B cell (primary cell): Measurements from ENCODE around the gene NME9. TPM values are rescaled to one million over a fixed set of nuclear protein-coding genes. Genes with fewer than 3 reads are reported as not detected.
"Not testable (repeated sequence)": the region's sequence is repeated elsewhere in the genome, so short reads cannot be mapped to it uniquely, and the experiment has no call there.

ENCODE experiments used
- ATAC-seq: fragments of 200-7000 bp; cut with Tn5 transposase; one replicate; pipeline ENCODE4 v1.10.0; 2021; ENCODE audit warnings: low read depth, mild to moderate bottlenecking, moderate number of reproducible peaks, moderate library complexity
- CTCF ChIA-PET: fragments of 350-600 bp; sonication (Branson Sonifier 250); formaldehyde crosslinking; loops from one replicate; lab custom pipeline; 2021; ENCODE audit warnings: antibody characterized with exemption, inconsistent platforms; lab: Charles Lee
- POLR2A ChIA-PET: fragments of 350-600 bp; sonication (Branson Sonifier 250); formaldehyde crosslinking; loops from one replicate; lab custom pipeline; 2021; ENCODE audit warnings: antibody characterized with exemption; lab: Charles Lee
- DNase-seq: peaks from one replicate; pipeline ENCODE4 v3.0.0; 2013
- H2AFZ ChIP-seq: 2 replicates; pipeline ENCODE4 v1.6.1; 2012; ENCODE audit warnings: mild to moderate bottlenecking, low read depth, low read length; ENCODE audit not compliant: insufficient read depth, poor library complexity, severe bottlenecking
- H3K27ac ChIP-seq, 2 donors: 1 replicate in 1 of 2; 2 replicates in 1 of 2; pipeline ENCODE4 v1.5.1; 2012 to 2013; ENCODE audit warnings: low read length in 2 of 2, mild to moderate bottlenecking in 2 of 2, moderate library complexity in 1 of 2
- H3K27me3 ChIP-seq, 4 experiments: fragments of 200-600 bp in 1 of 4; sonication (generic) in 1 of 4; replicated peaks in 1 of 4; 1 replicate in 2 of 4; 2 replicates in 2 of 4; pipeline versions ENCODE4 v1.6.1 to v1.7.0; 2013 to 2016; ENCODE audit warnings: low read length in 3 of 4, mild to moderate bottlenecking in 2 of 4, mixed read lengths in 1 of 4, moderate library complexity in 1 of 4; ENCODE audit not compliant: insufficient read depth in 4 of 4, control insufficient read depth in 3 of 4; ENCODE audit errors: control extremely low read depth in 1 of 4
- H3K36me3 ChIP-seq, 2 experiments: replicated peaks in 1 of 2; 1 replicate in 1 of 2; 2 replicates in 1 of 2; pipeline versions ENCODE4 v1.6.1 to v1.7.1; 2013; ENCODE audit warnings: low read length in 1 of 2; ENCODE audit not compliant: insufficient read depth in 2 of 2, control insufficient read depth in 1 of 2; ENCODE audit errors: control extremely low read depth in 1 of 2, extremely low read depth in 1 of 2
- H3K4me1 ChIP-seq, 2 donors: fragments of 200-600 bp in 1 of 2; sonication (generic) in 1 of 2; 1 replicate in 1 of 2; 2 replicates in 1 of 2; pipeline versions ENCODE4 v1.5.1 to v1.6.1; 2013 to 2017; ENCODE audit warnings: low read length in 2 of 2; ENCODE audit not compliant: control insufficient read depth in 2 of 2, insufficient read depth in 2 of 2
- H3K4me2 ChIP-seq: replicated peaks from 2 replicates; pipeline ENCODE3; 2012; ENCODE audit warnings: mild to moderate bottlenecking, low read depth, low read length; ENCODE audit not compliant: poor library complexity, severe bottlenecking
- H3K4me3 ChIP-seq, 5 experiments: fragments of 200-600 bp in 1 of 5; sonication (generic) in 1 of 5; 1 replicate in 3 of 5; 2 replicates in 2 of 5; pipeline versions ENCODE4 v1.5.1 to v1.7.0; 2011 to 2016; ENCODE audit warnings: low read length in 4 of 5, mild to moderate bottlenecking in 4 of 5, low read depth in 2 of 5, control low read depth in 1 of 5, moderate library complexity in 1 of 5; ENCODE audit not compliant: insufficient read depth in 1 of 5; ENCODE audit errors: control extremely low read depth in 1 of 5, extremely low read depth in 1 of 5
- H3K79me2 ChIP-seq: fragments of 200-600 bp; sonication (generic); one replicate; pipeline ENCODE4 v1.6.0; 2016; ENCODE audit warnings: low read length; ENCODE audit not compliant: control insufficient read depth, insufficient read depth
- H3K9ac ChIP-seq: fragments of 200-600 bp; sonication (generic); 2 replicates; pipeline ENCODE4 v1.6.1; 2017; ENCODE audit warnings: mild to moderate bottlenecking, low read length, moderate library complexity
- H3K9me3 ChIP-seq, 3 donors: one replicate each; pipeline versions ENCODE4 v1.6.1 to v1.7.1; 2013; ENCODE audit warnings: low read length in 2 of 3; ENCODE audit not compliant: control insufficient read depth in 2 of 3, insufficient read depth in 1 of 3; ENCODE audit errors: control extremely low read depth in 1 of 3
- H4K20me1 ChIP-seq: 2 replicates; pipeline ENCODE4 v1.6.0; 2012; ENCODE audit warnings: mild to moderate bottlenecking, low read length; ENCODE audit not compliant: insufficient read depth, control insufficient read depth, poor library complexity, severe bottlenecking
- H3K27ac Mint-ChIP-seq: one replicate; pipeline ENCODE4 v1.8.0; 2021; ENCODE audit warnings: mixed read lengths
- H3K27me3 Mint-ChIP-seq: one replicate; pipeline ENCODE4 v1.8.0; 2021; ENCODE audit warnings: mixed read lengths
- H3K4me1 Mint-ChIP-seq: one replicate; pipeline ENCODE4 v1.8.0; 2021; ENCODE audit warnings: mixed read lengths
- H3K4me3 Mint-ChIP-seq: one replicate; pipeline ENCODE4 v1.8.0; 2021; ENCODE audit warnings: mixed read lengths
- H3K9me3 Mint-ChIP-seq: one replicate; pipeline ENCODE4 v1.8.0; 2022; ENCODE audit warnings: mixed read lengths; ENCODE audit not compliant: insufficient read depth
- CTCF ChIP-seq: fragments of 200-600 bp; IDR thresholded peaks from one replicate; pipeline ENCODE4 v1.8.0; 2022; ENCODE audit warnings: antibody characterized with exemption, mild to moderate bottlenecking
- EZH2 ChIP-seq: IDR thresholded peaks from 2 replicates; pipeline ENCODE4 v1.6.1; 2012; ENCODE audit warnings: borderline replicate concordance, low read depth, mild to moderate bottlenecking, moderate library complexity, low read length; ENCODE audit not compliant: insufficient read depth, poor library complexity, severe bottlenecking
- WGBS: methylation state at CpG from one replicate; pipeline ENCODE4 v1.1.5; 2013; ENCODE audit warnings: missing lambda C conversion rate; ENCODE audit not compliant: insufficient coverage; 5-methylcytosine and 5-hydroxymethylcytosine counted together
- intact Hi-C: fragments of 100-400 bp; cut with micrococcal nuclease; formaldehyde crosslinking; loops from one replicate; pipeline ENCODE4 v1.10.0; 2022
- polyA plus RNA-seq: library from polyadenylated mRNA; depleted of rRNA; stranded (reverse); fragments of >200 nt; gene quantifications from 2 replicates; pipeline ENCODE4 v1.2.3, GENCODE V29; 2012
- total RNA-seq, 2 donors: library from RNA; stranded (reverse); fragments of 120-200 nt in 1 of 2; gene quantifications; 1 replicate in 1 of 2; 2 replicates in 1 of 2; pipeline versions ENCODE4 v1.2.3 to v1.2.4, GENCODE V29; 2013 to 2022

The NME9 gene
- total and polyA plus RNA-seq, 2 donors (not counting 1 experiment from before 2014, with no cell fraction given): not detected

GRCh38 chr3:138378331-138378730 lies 48.7 kb upstream of the NME9 start:
- no peak overlapping the region for H3K4me3 ChIP-seq
- H3K9ac ChIP-seq: no peak overlapping the region
- H4K20me1 ChIP-seq: no peaks in the 10 kb centered on the region
- H3K27ac Mint-ChIP-seq: no peak overlapping the region
- intact Hi-C loops: no loop called here
- DNase-seq (no peak), ATAC-seq (no peak)
- no peaks in the 10 kb centered on the region for H3K4me1 Mint-ChIP-seq
- ChIA-PET POLR2A (no interaction called here), CTCF (no interaction called here)
- no peak overlapping the region for H3K4me3 Mint-ChIP-seq
- peaks cover 78% of the 10 kb centered on the region for H3K27me3 Mint-ChIP-seq
- no peaks in the 10 kb centered on the region for H3K9me3 Mint-ChIP-seq
- H3K9me3 ChIP-seq: peaks cover 0 to 9% (median 5%) of the 10 kb centered on the region in 3 donors
- H3K27ac ChIP-seq: no peak overlapping the region
- no peaks in the 10 kb centered on the region for H3K79me2 ChIP-seq
- no peak overlapping the region for H3K4me2 ChIP-seq
- H3K4me1 ChIP-seq: no peaks in the 10 kb centered on the region
- peaks cover 0 to 40% (median 25%) of the 10 kb centered on the region in 4 experiments for H3K27me3 ChIP-seq
- no peak for TF ChIP-seq EZH2
- no peak for TF ChIP-seq CTCF
- 98% methylated on average over 4 of the region's 5 CpGs for WGBS
- H3K36me3 ChIP-seq: no peaks in the 10 kb centered on the region
- no peak overlapping the region for H2AFZ ChIP-seq

- peaks cover 0 to 44% (median 29%) of the 10 kb centered on the region in 4 experiments for H3K27me3 ChIP-seq
- ATAC-seq (no peak), DNase-seq (no peak)
- POLR2A ChIA-PET: no interaction called here
- CTCF ChIA-PET: no interaction called here
- no peak overlapping the region for H3K9ac ChIP-seq
- Mint-ChIP-seq H3K4me1 (no peaks in the 10 kb centered on the region), H3K27me3 (peaks cover 79% of the 10 kb centered on the region), H3K9me3 (no peaks in the 10 kb centered on the region), H3K27ac (no peak overlapping the region), H3K4me3 (no peak overlapping the region)
- 90% methylated on average over 3 of the region's 5 CpGs for WGBS
- no peaks in the 10 kb centered on the region for H3K79me2 ChIP-seq
- H3K4me1 ChIP-seq: no peaks in the 10 kb centered on the region
- no peaks in the 10 kb centered on the region for H3K36me3 ChIP-seq
- H3K27ac ChIP-seq: no peak overlapping the region
- H2AFZ ChIP-seq: no peak overlapping the region
- H4K20me1 ChIP-seq: no peaks in the 10 kb centered on the region
- intact Hi-C loops: no loop called here
- TF ChIP-seq CTCF: no peak
- TF ChIP-seq EZH2: no peak
- H3K9me3 ChIP-seq: peaks cover 0 to 9% (median 7%) of the 10 kb centered on the region in 3 donors
- no peak overlapping the region for H3K4me3 ChIP-seq
- H3K4me2 ChIP-seq: no peak overlapping the region
These were observed 48.2 kb upstream of the NME9 start for GRCh38 chr3:138377804-138378203.

GRCh38 chr3:138377212-138377611 lies 47.6 kb upstream of the NME9 start:
- H3K9me3 ChIP-seq: peaks cover 0 to 11% (median 7%) of the 10 kb centered on the region in 3 donors
- ATAC-seq, POLR2A ChIA-PET, H3K27ac Mint-ChIP-seq, H3K79me2 ChIP-seq, CTCF ChIA-PET, H3K4me2 ChIP-seq, H3K27ac ChIP-seq, H3K4me3 Mint-ChIP-seq, H3K4me1 Mint-ChIP-seq, H3K4me1 ChIP-seq, H3K4me3 ChIP-seq, intact Hi-C loops, H3K9ac ChIP-seq, DNase-seq, H4K20me1 ChIP-seq, H3K36me3 ChIP-seq, H2AFZ ChIP-seq, H3K9me3 Mint-ChIP-seq: not testable (repeated sequence)
- WGBS: 90% methylated on average over 10 of the region's 11 CpGs
- H3K27me3 Mint-ChIP-seq: peaks cover 79% of the 10 kb centered on the region
- H3K27me3 ChIP-seq: peaks cover 0 to 50% (median 29%) of the 10 kb centered on the region in 4 experiments
